Activated naive CD8-positive, alpha-beta T cell treated with anti-CD3 and anti-CD28 coated beads, Interleukin-2, amount 10 ng/mL, durations not matched to agents 7 days and 5 days (primary cell): ENCODE results near the gene KAZN. TPM values are rescaled to one million over a fixed set of nuclear protein-coding genes. Genes with fewer than 3 reads are reported as not detected.
A peak's percentile ranks its signal among the peaks of the same experiment; 100 is the strongest.

ENCODE experiments used
- ATAC-seq: fragments of 150-1000 bp; cut with Tn5 transposase; one replicate; pipeline ENCODE4 v1.10.0; 2021; ENCODE audit warnings: low read depth, moderate library complexity
- POLR2A ChIA-PET: fragments of 350-600 bp; sonication (Branson Sonifier 250); formaldehyde crosslinking; loops from one replicate; lab custom pipeline; 2021; ENCODE audit warnings: antibody characterized with exemption; lab: Charles Lee
- DNase-seq: peaks from one replicate; pipeline ENCODE4 v3.0.0; 2021
- H3K27ac Mint-ChIP-seq: one replicate; pipeline ENCODE4 v1.8.0; 2022; ENCODE audit warnings: mild to moderate bottlenecking, mixed read lengths
- H3K27me3 Mint-ChIP-seq: one replicate; pipeline ENCODE4 v1.8.0; 2022; ENCODE audit warnings: mild to moderate bottlenecking, moderate library complexity, mixed read lengths
- H3K36me3 Mint-ChIP-seq: one replicate; pipeline ENCODE4 v1.8.0; 2021; ENCODE audit warnings: mild to moderate bottlenecking, mixed read lengths
- H3K4me1 Mint-ChIP-seq: one replicate; pipeline ENCODE4 v1.8.0; 2021; ENCODE audit warnings: mixed read lengths
- H3K4me3 Mint-ChIP-seq: one replicate; pipeline ENCODE4 v1.8.0; 2022; ENCODE audit warnings: mild to moderate bottlenecking, moderate library complexity, mixed read lengths
- H3K9me3 Mint-ChIP-seq: one replicate; pipeline ENCODE4 v1.8.0; 2021; ENCODE audit warnings: mixed read lengths
- total RNA-seq, 2 experiments: library from RNA; stranded (reverse); gene quantifications; one replicate each; pipeline ENCODE4 v1.2.3, GENCODE V29; 2021

The KAZN gene
- total RNA-seq, 2 experiments from 2014 or later = 0.91 to 1.4 TPM

DNA sequence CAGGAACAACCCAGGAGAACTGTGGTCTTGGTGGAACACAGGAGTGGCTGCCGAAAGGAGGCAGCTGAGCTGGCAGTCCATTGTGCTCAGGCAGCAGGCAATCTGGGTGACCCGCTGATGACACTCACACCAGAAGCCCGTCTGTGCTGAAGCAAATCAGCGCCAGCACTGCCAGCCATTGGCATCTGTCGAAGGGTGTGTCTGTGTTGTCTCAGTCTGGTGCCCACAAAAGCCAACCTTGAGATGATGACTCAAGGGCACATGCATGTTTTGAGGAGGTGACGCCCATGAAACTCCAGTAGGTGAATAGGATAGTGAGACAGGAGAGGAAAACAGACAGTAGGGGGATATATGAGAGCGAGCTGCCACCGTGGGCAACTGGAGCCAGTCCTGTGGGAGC lies 167.3 kb downstream of the KAZN start:
- DNase-seq (no peak), ATAC-seq (no peak)
- Mint-ChIP-seq H3K4me1 (no peaks in the 10 kb centered on the region), H3K27me3 (peaks cover 5% of the 10 kb centered on the region), H3K36me3 (no peaks in the 10 kb centered on the region), H3K27ac (no peak overlapping the region), H3K4me3 (no peak overlapping the region), H3K9me3 (no peaks in the 10 kb centered on the region)
- POLR2A ChIA-PET = no interaction called here

DNA sequence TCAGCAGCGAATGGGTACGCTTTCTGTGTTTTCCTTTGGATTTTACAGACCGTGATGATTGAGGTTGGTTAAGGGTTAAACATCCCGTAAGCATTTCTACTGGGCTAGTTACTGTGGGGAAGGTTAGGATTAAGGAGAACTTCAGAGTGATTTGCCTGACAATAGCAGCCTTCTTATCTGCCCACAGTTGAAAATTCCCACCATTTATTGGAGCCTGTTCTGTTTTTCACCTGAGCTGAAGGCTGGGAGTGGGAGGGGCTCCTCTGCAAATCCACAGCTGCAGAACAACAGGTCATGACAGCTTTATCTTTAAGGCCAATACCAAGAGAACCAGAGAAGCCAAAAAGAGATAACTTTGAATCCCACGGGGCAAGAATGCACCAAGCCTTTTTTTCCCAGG lies 168.6 kb downstream of the KAZN start:
- H3K27me3 Mint-ChIP-seq = peaks cover 2% of the 10 kb centered on the region
- no peaks in the 10 kb centered on the region for H3K9me3 Mint-ChIP-seq
- POLR2A ChIA-PET = no interaction called here
- ATAC-seq (no peak), DNase-seq (no peak)
- no peaks in the 10 kb centered on the region for H3K36me3 Mint-ChIP-seq
- no peak overlapping the region for H3K27ac Mint-ChIP-seq
- no peak overlapping the region for H3K4me3 Mint-ChIP-seq
- no peaks in the 10 kb centered on the region for H3K4me1 Mint-ChIP-seq

DNA sequence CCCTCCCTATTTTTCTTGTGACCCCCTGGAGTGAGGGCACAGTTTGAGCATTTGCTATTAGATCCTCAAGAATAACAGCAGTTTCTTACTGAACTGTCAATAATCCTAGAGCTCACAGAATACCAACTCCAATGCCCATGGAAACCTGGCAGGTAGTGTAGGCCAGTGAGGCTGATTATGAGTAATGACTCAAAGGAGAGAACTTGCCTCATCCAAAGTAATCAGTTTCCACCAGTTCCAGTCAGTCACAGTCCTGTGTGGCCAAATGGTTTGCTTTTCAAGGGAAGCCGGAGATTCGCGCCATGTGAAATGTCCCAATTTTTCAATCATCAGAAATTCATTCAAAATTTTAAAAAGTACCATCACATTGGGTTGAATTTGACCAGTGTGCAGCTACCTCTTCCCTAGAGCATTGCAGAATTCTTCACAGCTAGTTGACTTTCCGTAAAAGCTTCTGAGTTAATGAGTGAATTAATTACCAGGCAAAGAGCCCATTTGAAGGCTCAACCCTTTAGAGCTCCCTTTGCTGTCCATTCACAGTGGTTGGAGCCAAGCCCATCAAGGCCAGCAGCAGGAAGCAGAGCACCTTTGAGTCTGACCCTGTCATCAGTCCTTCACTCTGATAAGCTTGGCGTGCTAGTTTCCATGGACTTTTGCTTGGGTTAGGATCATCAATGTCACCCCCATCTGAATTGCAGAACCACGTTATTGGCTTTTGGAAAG lies 170.3 kb downstream of the KAZN start:
- DNase-seq = no peak
- Mint-ChIP-seq H3K4me1 (no peaks in the 10 kb centered on the region), H3K9me3 (no peaks in the 10 kb centered on the region), H3K36me3 (no peaks in the 10 kb centered on the region), H3K27me3 (peaks cover 2% of the 10 kb centered on the region), H3K27ac (no peak overlapping the region), H3K4me3 (no peak overlapping the region)
- no peak for ATAC-seq
- POLR2A ChIA-PET = no interaction called here

DNA sequence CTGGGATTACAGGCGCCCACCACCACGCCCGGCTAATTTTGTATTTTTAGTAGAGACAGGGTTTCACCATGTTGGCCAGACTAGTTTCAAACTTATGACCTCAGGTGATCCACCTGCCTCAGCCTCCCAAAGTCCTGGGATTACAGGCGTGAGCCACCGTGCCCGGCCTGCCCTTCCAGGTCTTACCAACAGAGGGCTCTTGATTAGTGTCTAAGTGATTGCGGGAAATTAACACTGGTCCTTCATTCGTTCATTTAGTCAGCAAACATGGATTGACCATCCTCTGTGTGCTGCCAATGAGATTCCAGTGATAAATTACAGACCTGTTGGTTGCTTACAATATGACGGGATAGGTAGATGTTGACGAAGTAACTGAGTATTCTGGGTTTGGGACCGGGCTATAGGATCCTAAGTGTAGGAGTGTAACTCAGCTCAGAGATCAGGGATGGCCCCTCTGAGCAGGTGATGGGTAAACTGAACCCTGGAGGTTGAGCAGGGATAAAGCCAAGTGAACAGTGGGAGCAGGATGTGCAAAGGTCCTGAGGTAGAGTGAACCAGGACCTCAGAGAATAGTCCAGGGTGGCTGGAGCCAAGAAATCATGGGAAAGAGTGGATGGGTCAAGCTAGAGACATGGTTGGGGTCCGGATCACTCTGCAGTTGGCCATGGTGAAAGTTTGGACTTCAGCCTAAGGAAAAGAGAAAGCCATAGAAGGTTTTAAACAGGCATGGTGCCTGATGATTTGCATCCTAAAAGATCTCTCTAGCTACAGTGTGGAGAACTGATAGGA lies 171.2 kb downstream of the KAZN start:
- no peaks in the 10 kb centered on the region for H3K9me3 Mint-ChIP-seq
- H3K4me1 Mint-ChIP-seq = no peaks in the 10 kb centered on the region
- POLR2A ChIA-PET = no interaction called here
- H3K27me3 Mint-ChIP-seq = no peaks in the 10 kb centered on the region
- DNase-seq (no peak), ATAC-seq (no peak)
- H3K4me3 Mint-ChIP-seq = no peak overlapping the region
- H3K27ac Mint-ChIP-seq = no peak overlapping the region
- H3K36me3 Mint-ChIP-seq = no peaks in the 10 kb centered on the region

DNA sequence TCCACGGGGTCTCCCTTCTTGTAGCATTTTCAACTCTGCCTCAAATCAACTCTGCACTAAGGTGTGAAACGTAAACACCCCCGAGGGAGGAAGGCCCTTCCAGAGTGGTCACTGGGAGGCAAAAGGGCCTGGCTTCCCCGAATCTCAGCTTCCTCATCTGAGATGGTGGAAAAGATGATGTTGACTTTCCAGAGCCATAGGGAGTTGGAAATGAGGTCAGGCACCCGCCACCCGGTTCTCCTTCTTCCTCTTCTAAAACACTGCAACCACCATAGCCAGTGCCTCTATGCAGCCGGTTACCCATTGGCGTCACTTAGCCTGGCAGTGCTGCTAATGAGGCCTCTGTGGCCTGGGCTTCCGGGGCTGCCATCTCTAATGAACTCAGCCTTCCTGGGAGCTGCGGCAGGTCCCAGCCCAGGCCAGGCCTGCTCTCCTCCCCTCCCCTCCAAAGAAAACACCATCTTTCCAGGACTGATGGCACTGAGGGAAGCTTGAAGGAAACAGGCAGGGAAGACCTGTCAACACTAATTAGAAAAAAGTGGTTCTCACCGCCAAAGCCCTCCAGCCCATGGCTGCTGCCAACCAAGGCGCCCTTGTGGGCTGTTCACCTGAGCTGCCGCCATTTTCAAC lies 175.0 kb downstream of the KAZN start:
- POLR2A ChIA-PET = no interaction called here
- no peak for DNase-seq
- peaks cover 8% of the 10 kb centered on the region for H3K4me1 Mint-ChIP-seq
- H3K9me3 Mint-ChIP-seq = no peaks in the 10 kb centered on the region
- ATAC-seq = no peak
- no peaks in the 10 kb centered on the region for H3K27me3 Mint-ChIP-seq
- no peaks in the 10 kb centered on the region for H3K36me3 Mint-ChIP-seq
- H3K27ac Mint-ChIP-seq = no peak overlapping the region
- no peak overlapping the region for H3K4me3 Mint-ChIP-seq

DNA sequence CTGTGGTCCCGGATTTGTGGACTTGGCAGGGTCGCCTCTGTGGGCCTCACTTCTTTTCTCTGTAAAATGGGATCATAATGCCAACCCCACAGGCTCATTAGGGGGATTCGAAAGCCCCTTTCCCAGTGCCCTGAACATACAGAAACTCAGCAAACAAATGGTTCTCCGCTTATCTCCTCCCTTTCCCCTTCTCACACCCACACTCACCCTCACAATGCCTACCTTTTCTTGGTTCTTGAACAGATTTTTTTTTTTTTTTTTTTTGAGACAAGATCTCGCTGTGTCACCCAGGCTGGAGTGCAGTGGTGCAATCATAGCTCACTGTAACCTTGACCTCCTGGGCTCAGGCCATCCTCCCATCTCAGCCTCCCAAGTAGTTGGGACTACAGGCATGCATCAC lies 175.7 kb downstream of the KAZN start:
- Mint-ChIP-seq H3K27me3 (no peaks in the 10 kb centered on the region), H3K36me3 (no peaks in the 10 kb centered on the region)
- POLR2A ChIA-PET = no interaction called here

DNA sequence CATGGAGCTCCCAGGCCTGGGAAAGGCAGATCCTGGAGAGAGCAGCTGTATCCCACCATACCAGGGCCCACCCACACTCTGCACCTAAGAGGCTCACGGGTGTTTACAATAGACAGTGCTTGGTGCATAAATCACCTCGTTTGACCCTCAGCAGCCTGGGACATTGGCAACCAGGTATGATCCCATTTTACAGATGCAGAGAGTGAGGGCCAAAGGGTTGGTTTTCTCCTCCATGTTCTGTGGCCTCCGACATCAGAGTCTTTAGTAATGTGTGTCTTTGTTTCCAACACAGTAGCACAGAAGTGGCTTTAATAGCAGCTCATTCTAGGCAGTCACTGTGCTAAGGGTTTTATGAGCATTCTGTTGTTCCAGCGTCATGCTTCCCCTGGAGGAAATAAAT lies 176.5 kb downstream of the KAZN start:
- DNase-seq (no peak), ATAC-seq (no peak)
- no peaks in the 10 kb centered on the region for H3K27me3 Mint-ChIP-seq
- no peak overlapping the region for H3K4me3 Mint-ChIP-seq
- H3K9me3 Mint-ChIP-seq = no peaks in the 10 kb centered on the region
- no peaks in the 10 kb centered on the region for H3K36me3 Mint-ChIP-seq
- H3K4me1 Mint-ChIP-seq = peaks cover 9% of the 10 kb centered on the region
- H3K27ac Mint-ChIP-seq = no peak overlapping the region
- POLR2A ChIA-PET = no interaction called here

More for the DNA sequence above, 175.7 kb downstream of the KAZN start:
- no peak for DNase-seq
- no peaks in the 10 kb centered on the region for H3K9me3 Mint-ChIP-seq
- no peak for ATAC-seq
- H3K27ac Mint-ChIP-seq = no peak overlapping the region
- H3K4me1 Mint-ChIP-seq = peaks cover 9% of the 10 kb centered on the region
- no peak overlapping the region for H3K4me3 Mint-ChIP-seq

DNA sequence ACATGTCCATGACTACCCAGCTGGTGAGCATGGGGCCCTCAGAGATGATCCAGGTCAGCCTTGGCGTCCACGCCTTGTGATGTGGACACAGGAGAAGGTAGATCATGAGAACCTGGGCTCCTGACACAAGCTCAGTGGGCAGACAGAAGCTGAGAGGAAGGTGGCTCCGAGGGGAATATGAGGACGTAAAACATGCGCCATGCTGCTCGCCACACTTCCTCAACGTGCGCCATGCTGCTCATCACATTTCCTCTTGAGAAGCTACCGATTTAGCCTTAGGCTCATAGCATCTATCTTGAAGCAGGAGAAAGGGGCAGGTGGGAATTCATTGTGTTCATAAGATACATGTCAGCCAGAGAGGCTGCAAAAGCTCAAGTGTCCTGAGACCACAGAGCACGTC lies 176.9 kb downstream of the KAZN start:
- H3K27me3 Mint-ChIP-seq = no peaks in the 10 kb centered on the region
- no peaks in the 10 kb centered on the region for H3K36me3 Mint-ChIP-seq
- H3K27ac Mint-ChIP-seq = no peak overlapping the region
- no peaks in the 10 kb centered on the region for H3K9me3 Mint-ChIP-seq
- no peak overlapping the region for H3K4me3 Mint-ChIP-seq
- peaks cover 9% of the 10 kb centered on the region for H3K4me1 Mint-ChIP-seq
- ATAC-seq (no peak), DNase-seq (no peak)
- POLR2A ChIA-PET = no interaction called here

DNA sequence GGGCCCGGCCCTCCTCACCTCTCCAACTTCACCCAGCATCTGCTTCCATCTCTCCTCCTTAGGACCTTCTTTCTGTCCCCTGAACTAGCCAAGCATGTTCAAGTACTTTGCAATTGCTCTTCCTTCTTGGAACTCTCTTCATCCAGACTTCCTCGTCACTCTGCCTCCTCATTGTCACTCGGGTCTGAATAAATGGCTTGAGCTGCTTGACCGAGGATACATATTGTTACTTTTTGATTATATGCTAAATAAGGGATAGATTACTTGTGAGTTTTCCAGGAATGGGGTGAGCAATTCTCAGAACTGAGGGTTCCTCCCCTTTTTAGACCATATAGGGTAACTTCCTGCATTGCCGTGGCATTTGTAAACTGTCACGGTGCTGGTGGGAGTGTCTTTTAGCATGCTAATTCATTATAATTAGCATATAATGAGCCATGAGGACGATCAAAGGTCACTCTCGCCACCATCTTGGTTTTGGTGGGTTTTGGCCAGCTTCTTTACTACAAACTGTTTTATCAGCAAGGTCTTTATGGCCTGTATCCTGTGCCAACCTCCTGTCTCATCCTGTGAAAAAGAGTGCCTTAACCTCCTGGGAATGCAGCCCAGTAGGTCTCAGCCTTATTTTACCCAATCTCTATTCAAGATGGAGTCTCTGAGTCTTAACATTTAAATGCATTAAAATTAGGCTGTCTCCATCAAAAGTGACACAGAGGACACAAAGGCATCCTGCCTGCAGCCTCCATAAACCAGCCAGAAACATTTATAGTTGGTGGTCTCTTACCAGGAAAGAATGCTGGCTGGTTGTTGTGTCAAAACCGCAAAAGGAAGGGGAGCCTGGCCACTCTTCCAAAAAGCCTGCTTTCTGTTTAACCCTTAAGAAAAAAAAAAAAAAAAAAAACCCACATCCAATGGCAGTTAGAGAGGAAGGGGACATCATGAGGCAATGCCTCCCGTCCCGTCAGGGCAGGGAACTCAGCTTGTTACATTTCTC lies 179.3 kb downstream of the KAZN start:
- H3K4me3 Mint-ChIP-seq = no peak overlapping the region
- POLR2A ChIA-PET = no interaction called here
- no peaks in the 10 kb centered on the region for H3K9me3 Mint-ChIP-seq
- peaks cover 9% of the 10 kb centered on the region for H3K4me1 Mint-ChIP-seq
- DNase-seq (no peak), ATAC-seq (no peak)
- H3K27ac Mint-ChIP-seq = no peak overlapping the region
- no peaks in the 10 kb centered on the region for H3K27me3 Mint-ChIP-seq
- H3K36me3 Mint-ChIP-seq = no peaks in the 10 kb centered on the region

DNA sequence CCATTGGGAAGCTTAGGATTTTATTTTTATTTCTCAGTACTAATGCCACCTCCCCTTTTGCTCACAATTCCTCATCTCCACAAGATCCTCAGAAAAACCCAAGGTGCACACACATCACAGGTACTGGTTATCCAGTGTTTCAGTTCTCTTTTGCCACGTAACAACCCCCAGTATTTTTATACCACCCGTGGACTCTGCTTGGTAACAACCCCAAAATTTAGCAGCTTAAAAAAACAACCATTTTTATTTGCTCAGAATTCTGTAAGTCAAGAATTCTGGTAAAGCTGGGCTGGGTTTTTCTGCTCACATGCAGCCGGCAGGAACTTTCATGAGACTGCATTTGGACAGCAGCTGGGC lies 180.0 kb downstream of the KAZN start:
- Mint-ChIP-seq H3K9me3 (no peaks in the 10 kb centered on the region), H3K4me3 (no peak overlapping the region), H3K27me3 (no peaks in the 10 kb centered on the region), H3K27ac (no peak overlapping the region), H3K4me1 (peaks cover 9% of the 10 kb centered on the region), H3K36me3 (no peaks in the 10 kb centered on the region)
- no peak for ATAC-seq
- DNase-seq = no peak
- POLR2A ChIA-PET = no interaction called here

DNA sequence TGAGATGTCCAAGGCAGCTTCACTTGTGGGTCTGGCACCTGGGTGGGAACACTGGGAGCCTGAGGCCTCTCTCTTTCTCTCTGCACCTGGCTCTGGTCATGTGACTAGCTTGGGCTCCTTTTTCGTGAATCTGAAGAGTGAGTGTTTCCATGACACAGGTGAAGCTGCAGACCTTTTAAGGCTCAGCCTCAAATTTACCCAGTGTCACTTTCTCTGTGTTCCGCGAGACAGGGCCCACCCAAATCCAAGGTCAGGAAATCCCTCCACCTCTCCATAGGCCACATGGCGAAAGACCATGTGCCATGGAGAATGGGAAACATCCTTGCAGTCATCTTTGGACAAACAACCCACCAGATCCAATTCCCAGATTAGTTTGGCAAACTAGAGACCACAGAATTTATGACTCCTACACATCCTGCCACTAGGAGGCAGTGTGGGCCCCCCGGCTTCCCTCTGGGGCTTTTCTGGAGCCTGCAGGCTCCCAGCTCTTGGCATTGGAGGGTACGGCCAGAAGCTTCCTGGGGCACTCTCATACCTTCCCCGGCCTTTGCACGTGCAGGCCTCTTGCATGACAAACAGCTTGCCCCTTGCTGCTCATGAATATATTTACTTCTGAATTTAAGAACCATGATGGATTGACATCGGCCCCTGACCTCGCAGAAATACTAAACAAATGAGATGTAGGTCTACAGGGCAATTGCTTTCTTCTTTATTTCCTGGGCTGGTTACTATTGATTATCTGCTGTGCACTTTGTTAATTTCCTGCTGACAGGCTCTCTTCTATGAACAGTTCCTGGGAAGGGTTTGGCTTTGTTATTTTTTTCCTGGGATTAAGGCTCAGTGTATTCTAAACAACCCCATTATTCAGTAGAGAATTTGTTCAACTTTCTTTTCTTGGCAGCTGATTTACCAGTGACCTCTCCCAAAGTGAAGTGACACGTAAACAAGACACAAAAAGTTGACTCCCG lies 180.7 kb downstream of the KAZN start:
- H3K27ac Mint-ChIP-seq = no peak overlapping the region
- H3K4me3 Mint-ChIP-seq = no peak overlapping the region
- no peaks in the 10 kb centered on the region for H3K36me3 Mint-ChIP-seq
- ATAC-seq (no peak), DNase-seq (peak; percentile 40)
- H3K4me1 Mint-ChIP-seq = peaks cover 9% of the 10 kb centered on the region
- POLR2A ChIA-PET = no interaction called here
- H3K9me3 Mint-ChIP-seq = no peaks in the 10 kb centered on the region
- H3K27me3 Mint-ChIP-seq = no peaks in the 10 kb centered on the region

DNA sequence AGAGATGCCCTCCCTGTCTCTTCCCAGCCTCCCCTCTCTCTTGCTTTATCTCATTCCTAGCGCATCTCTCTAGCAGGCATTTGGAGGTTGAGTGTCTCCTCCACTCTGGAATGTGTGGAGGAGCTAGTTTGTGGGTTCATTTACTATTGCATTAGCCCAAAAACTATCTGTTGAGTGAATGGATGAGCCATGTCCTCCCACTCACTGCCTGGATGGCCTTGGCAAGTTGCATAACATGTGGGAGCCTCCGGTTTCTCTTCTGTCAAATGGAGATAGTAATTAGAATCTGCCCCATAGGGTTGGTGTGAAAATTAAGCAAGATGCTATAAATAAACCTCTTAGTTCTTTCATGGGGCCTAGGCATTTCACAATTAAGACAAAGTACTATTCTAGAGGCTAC lies 181.8 kb downstream of the KAZN start:
- Mint-ChIP-seq H3K27me3 (no peaks in the 10 kb centered on the region), H3K4me1 (peaks cover 9% of the 10 kb centered on the region), H3K9me3 (no peaks in the 10 kb centered on the region), H3K27ac (no peak overlapping the region), H3K4me3 (no peak overlapping the region), H3K36me3 (no peaks in the 10 kb centered on the region)
- POLR2A ChIA-PET = no interaction called here
- DNase-seq = no peak
- ATAC-seq = no peak
